ENCODE results near the gene PNKD. TPM values are rescaled to one million over a fixed set of nuclear protein-coding genes. Genes with fewer than 3 reads are reported as not detected.

The PNKD gene
- total RNA-seq, 1 experiment from 2014 or later, result 49.8 TPM

DNA sequence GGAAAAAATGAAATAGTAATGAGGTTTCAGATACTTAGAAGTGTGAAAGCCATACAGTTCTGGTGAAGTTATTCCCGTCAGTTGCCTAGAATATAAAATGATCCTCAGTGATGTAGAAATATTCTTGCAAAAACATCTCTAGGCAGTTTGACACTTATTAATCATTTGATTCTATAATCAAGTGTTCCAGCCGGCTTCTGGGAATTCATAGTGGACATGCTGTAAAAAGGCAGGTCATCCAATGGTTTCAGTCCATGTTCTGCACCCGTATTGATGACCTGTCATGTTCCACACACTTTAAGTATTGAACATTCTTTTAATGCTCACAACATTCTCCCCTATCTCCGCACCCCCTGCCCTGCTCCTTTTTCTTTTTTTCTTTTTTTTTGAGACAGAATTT lies 33.5 kb upstream of the PNKD start (continued):
- TF ChIP-seq, protein P1, sequence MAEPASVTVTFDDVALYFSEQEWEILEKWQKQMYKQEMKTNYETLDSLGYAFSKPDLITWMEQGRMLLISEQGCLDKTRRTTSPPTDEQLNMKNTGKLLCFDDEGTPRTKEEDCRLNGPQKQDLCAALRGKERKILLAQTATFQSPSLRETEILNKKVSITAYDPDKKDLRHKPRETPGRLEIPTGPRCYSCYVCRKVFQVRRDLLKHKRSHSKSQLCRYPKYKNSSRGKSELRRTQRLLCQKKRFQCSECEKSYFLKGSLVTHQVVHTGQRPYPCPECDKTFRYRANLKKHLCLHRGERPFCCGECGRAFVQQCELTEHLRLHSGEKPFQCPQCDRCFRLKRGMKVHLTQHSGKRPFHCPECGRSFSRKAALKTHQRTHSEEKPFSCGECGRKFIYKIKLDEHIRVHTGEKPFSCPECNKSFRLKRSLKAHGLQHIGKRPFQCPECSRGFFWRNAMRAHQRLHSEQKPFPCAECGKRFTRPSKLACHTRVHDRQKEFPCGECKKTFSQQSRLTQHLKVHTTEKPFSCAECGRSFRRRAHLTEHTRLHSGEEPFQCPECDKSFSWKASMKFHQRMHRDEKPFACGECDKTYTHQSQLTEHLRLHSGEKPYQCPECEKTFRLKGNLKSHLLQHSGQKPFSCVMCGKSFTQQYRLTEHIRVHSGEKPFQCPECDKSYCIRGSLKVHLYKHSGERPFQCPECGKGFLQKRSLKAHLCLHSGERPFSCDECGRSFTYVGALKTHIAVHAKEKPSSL (CRISPR knock-in tag; conservative IDR thresholded peaks at IDR 0.05), result no peak
- no peak for TF ChIP-seq NR2C2 (CRISPR knock-in tag; IDR thresholded peaks at IDR 0.05)
- TF ChIP-seq FOXP1 (CRISPR knock-in tag; IDR thresholded peaks at IDR 0.05; ENCODE audit: borderline replicate concordance), result no peak
- no peak for TF ChIP-seq ZNF263 (CRISPR knock-in tag; IDR thresholded peaks at IDR 0.05; ENCODE audit: low read depth)
- no peak for TF ChIP-seq SMAD4 (CRISPR knock-in tag; IDR thresholded peaks at IDR 0.05)
- TF ChIP-seq ELF4 (CRISPR knock-in tag; IDR thresholded peaks at IDR 0.05; ENCODE audit: low read depth), result no peak
- no peak for TF ChIP-seq SP1 (CRISPR knock-in tag; conservative IDR thresholded peaks at IDR 0.05)
- TF ChIP-seq, protein P2, sequence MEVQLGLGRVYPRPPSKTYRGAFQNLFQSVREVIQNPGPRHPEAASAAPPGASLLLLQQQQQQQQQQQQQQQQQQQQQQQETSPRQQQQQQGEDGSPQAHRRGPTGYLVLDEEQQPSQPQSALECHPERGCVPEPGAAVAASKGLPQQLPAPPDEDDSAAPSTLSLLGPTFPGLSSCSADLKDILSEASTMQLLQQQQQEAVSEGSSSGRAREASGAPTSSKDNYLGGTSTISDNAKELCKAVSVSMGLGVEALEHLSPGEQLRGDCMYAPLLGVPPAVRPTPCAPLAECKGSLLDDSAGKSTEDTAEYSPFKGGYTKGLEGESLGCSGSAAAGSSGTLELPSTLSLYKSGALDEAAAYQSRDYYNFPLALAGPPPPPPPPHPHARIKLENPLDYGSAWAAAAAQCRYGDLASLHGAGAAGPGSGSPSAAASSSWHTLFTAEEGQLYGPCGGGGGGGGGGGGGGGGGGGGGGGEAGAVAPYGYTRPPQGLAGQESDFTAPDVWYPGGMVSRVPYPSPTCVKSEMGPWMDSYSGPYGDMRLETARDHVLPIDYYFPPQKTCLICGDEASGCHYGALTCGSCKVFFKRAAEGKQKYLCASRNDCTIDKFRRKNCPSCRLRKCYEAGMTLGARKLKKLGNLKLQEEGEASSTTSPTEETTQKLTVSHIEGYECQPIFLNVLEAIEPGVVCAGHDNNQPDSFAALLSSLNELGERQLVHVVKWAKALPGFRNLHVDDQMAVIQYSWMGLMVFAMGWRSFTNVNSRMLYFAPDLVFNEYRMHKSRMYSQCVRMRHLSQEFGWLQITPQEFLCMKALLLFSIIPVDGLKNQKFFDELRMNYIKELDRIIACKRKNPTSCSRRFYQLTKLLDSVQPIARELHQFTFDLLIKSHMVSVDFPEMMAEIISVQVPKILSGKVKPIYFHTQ (CRISPR knock-in tag; IDR thresholded peaks at IDR 0.05), result no peak
- no peak for TF ChIP-seq ZNF423 (CRISPR knock-in tag; IDR thresholded peaks at IDR 0.05)
- no peak for TF ChIP-seq KAT7 (CRISPR knock-in tag; IDR thresholded peaks at IDR 0.05; ENCODE audit: borderline replicate concordance)

DNA sequence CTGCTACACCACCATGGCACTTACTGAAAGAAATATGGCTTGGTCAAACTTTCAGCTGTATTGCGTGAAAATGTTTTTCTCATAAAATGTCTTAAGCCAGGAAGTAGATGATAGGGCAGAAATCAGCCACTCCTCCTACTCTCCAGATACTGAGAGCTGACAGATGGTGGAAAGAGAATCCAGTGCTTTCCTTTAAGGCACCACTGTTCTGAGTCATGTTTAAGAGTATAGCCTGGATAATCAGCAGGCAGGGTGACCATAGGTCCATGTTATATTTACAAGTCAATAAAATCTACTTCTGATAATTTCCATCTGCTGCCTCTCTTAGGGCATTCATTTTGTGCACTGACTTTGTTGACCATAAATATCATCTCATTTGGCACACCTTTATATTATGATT lies 31.4 kb upstream of the PNKD start:
- no peaks in the 10 kb centered on the region for H3K4me1 Mint-ChIP-seq
- H3K9me3 Mint-ChIP-seq, result no peaks in the 10 kb centered on the region
- H3K36me3 Mint-ChIP-seq, result peaks cover 79% of the 10 kb centered on the region
- ChIA-PET POLR2A (no interaction called here), CTCF (no interaction called here)
- H3K4me3 Mint-ChIP-seq, result no peak overlapping the region
- DNase-seq (ENCODE audit: low spot score), result no peak
- no peak overlapping the region for H3K27ac Mint-ChIP-seq
- no peak for ATAC-seq
- H3K27me3 Mint-ChIP-seq (ENCODE audit: low read depth), result no peaks in the 10 kb centered on the region
- no peak for TF ChIP-seq ETV6 (CRISPR knock-in tag; IDR thresholded peaks at IDR 0.05)
- TF ChIP-seq SP1 (CRISPR knock-in tag; conservative IDR thresholded peaks at IDR 0.05), result no peak
- TF ChIP-seq, protein P3, sequence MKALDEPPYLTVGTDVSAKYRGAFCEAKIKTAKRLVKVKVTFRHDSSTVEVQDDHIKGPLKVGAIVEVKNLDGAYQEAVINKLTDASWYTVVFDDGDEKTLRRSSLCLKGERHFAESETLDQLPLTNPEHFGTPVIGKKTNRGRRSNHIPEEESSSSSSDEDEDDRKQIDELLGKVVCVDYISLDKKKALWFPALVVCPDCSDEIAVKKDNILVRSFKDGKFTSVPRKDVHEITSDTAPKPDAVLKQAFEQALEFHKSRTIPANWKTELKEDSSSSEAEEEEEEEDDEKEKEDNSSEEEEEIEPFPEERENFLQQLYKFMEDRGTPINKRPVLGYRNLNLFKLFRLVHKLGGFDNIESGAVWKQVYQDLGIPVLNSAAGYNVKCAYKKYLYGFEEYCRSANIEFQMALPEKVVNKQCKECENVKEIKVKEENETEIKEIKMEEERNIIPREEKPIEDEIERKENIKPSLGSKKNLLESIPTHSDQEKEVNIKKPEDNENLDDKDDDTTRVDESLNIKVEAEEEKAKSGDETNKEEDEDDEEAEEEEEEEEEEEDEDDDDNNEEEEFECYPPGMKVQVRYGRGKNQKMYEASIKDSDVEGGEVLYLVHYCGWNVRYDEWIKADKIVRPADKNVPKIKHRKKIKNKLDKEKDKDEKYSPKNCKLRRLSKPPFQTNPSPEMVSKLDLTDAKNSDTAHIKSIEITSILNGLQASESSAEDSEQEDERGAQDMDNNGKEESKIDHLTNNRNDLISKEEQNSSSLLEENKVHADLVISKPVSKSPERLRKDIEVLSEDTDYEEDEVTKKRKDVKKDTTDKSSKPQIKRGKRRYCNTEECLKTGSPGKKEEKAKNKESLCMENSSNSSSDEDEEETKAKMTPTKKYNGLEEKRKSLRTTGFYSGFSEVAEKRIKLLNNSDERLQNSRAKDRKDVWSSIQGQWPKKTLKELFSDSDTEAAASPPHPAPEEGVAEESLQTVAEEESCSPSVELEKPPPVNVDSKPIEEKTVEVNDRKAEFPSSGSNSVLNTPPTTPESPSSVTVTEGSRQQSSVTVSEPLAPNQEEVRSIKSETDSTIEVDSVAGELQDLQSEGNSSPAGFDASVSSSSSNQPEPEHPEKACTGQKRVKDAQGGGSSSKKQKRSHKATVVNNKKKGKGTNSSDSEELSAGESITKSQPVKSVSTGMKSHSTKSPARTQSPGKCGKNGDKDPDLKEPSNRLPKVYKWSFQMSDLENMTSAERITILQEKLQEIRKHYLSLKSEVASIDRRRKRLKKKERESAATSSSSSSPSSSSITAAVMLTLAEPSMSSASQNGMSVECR (CRISPR knock-in tag; IDR thresholded peaks at IDR 0.05; ENCODE audit: borderline replicate concordance), result no peak
- TF ChIP-seq ZNF423 (CRISPR knock-in tag; IDR thresholded peaks at IDR 0.05), result no peak
- no peak for TF ChIP-seq MYBL2 (CRISPR knock-in tag; IDR thresholded peaks at IDR 0.05)
- TF ChIP-seq, protein P4, sequence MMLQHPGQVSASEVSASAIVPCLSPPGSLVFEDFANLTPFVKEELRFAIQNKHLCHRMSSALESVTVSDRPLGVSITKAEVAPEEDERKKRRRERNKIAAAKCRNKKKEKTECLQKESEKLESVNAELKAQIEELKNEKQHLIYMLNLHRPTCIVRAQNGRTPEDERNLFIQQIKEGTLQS (CRISPR knock-in tag; conservative IDR thresholded peaks at IDR 0.05), result no peak
- TF ChIP-seq, protein P5, sequence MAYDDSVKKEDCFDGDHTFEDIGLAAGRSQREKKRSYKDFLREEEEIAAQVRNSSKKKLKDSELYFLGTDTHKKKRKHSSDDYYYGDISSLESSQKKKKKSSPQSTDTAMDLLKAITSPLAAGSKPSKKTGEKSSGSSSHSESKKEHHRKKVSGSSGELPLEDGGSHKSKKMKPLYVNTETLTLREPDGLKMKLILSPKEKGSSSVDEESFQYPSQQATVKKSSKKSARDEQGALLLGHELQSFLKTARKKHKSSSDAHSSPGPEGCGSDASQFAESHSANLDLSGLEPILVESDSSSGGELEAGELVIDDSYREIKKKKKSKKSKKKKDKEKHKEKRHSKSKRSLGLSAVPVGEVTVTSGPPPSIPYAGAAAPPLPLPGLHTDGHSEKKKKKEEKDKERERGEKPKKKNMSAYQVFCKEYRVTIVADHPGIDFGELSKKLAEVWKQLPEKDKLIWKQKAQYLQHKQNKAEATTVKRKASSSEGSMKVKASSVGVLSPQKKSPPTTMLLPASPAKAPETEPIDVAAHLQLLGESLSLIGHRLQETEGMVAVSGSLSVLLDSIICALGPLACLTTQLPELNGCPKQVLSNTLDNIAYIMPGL (CRISPR knock-in tag; IDR thresholded peaks at IDR 0.05), result no peak
- no peak for TF ChIP-seq CREM (CRISPR knock-in tag; IDR thresholded peaks at IDR 0.05)
- TF ChIP-seq, protein P6, sequence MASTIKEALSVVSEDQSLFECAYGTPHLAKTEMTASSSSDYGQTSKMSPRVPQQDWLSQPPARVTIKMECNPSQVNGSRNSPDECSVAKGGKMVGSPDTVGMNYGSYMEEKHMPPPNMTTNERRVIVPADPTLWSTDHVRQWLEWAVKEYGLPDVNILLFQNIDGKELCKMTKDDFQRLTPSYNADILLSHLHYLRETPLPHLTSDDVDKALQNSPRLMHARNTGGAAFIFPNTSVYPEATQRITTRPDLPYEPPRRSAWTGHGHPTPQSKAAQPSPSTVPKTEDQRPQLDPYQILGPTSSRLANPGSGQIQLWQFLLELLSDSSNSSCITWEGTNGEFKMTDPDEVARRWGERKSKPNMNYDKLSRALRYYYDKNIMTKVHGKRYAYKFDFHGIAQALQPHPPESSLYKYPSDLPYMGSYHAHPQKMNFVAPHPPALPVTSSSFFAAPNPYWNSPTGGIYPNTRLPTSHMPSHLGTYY (CRISPR knock-in tag; IDR thresholded peaks at IDR 0.05), result no peak
- TF ChIP-seq ZNF138 (CRISPR knock-in tag; conservative IDR thresholded peaks at IDR 0.05), result no peak
- TF ChIP-seq, protein P7, sequence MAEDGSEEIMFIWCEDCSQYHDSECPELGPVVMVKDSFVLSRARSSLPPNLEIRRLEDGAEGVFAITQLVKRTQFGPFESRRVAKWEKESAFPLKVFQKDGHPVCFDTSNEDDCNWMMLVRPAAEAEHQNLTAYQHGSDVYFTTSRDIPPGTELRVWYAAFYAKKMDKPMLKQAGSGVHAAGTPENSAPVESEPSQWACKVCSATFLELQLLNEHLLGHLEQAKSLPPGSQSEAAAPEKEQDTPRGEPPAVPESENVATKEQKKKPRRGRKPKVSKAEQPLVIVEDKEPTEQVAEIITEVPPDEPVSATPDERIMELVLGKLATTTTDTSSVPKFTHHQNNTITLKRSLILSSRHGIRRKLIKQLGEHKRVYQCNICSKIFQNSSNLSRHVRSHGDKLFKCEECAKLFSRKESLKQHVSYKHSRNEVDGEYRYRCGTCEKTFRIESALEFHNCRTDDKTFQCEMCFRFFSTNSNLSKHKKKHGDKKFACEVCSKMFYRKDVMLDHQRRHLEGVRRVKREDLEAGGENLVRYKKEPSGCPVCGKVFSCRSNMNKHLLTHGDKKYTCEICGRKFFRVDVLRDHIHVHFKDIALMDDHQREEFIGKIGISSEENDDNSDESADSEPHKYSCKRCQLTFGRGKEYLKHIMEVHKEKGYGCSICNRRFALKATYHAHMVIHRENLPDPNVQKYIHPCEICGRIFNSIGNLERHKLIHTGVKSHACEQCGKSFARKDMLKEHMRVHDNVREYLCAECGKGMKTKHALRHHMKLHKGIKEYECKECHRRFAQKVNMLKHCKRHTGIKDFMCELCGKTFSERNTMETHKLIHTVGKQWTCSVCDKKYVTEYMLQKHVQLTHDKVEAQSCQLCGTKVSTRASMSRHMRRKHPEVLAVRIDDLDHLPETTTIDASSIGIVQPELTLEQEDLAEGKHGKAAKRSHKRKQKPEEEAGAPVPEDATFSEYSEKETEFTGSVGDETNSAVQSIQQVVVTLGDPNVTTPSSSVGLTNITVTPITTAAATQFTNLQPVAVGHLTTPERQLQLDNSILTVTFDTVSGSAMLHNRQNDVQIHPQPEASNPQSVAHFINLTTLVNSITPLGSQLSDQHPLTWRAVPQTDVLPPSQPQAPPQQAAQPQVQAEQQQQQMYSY (CRISPR knock-in tag; IDR thresholded peaks at IDR 0.05), result no peak
- no peak for TF ChIP-seq ZNF121 (CRISPR knock-in tag; IDR thresholded peaks at IDR 0.05)

Data from WTC11 (cell line).